IMR-90 (cell line): ENCODE results near the gene CDC42EP4. TPM values are rescaled to one million over a fixed set of nuclear protein-coding genes. Genes with fewer than 3 reads are reported as not detected.

Experiments used
- ATAC-seq: fragments of 200-7000 bp; cut with Tn5 transposase; 2 replicates; pipeline ENCODE4 v1.9.1; 2020; ENCODE audit warnings: low read depth, mild to moderate bottlenecking, moderate library complexity
- BruUV-seq: library from RNA; stranded (reverse); fragments of 400-500 nt; replicated peaks from 2 replicates; lab custom pipeline; 2021; lab: Mats Ljungman, UMichigan
- CTCF ChIA-PET: fragments of 300-600 bp; formaldehyde crosslinking; extraction: SDS; loops from one replicate; lab custom pipeline; 2021; ENCODE audit warnings: antibody characterized with exemption; lab: Yijun Ruan, JAX
- POLR2A ChIA-PET: fragments of 300-600 bp; sonication (Branson Sonifier 250); formaldehyde crosslinking; loops from one replicate; lab custom pipeline; 2022; ENCODE audit warnings: antibody characterized with exemption; ENCODE audit not compliant: unreplicated experiment; lab: Charles Lee
- DNase-seq: peaks from one replicate; pipeline ENCODE4 v3.0.0; 2013
- H2AFZ ChIP-seq: replicated peaks from 2 replicates; pipeline ENCODE3; 2013; ENCODE audit warnings: low read length, mild to moderate bottlenecking; ENCODE audit not compliant: poor library complexity
- H2AK5ac ChIP-seq: 2 replicates; pipeline ENCODE4 v1.6.1; 2013; ENCODE audit warnings: low read depth, low read length, inconsistent platforms
- H2AK9ac ChIP-seq: replicated peaks from 2 replicates; pipeline ENCODE3; 2013; ENCODE audit warnings: mild to moderate bottlenecking, low read depth, low read length, moderate library complexity; ENCODE audit not compliant: poor library complexity
- H2BK120ac ChIP-seq: 2 replicates; pipeline ENCODE4 v1.6.1; 2013; ENCODE audit warnings: low read depth, low read length, inconsistent platforms
- H2BK15ac ChIP-seq: 3 replicates; pipeline ENCODE4 v1.6.1; 2013; ENCODE audit warnings: low read depth, low read length, inconsistent platforms
- H2BK20ac ChIP-seq: 2 replicates; pipeline ENCODE4 v1.6.1; 2013; ENCODE audit warnings: low read depth, mild to moderate bottlenecking, inconsistent platforms, low read length, moderate library complexity
- H2BK5ac ChIP-seq: 2 replicates; pipeline ENCODE4 v1.6.1; 2013; ENCODE audit warnings: mild to moderate bottlenecking, low read depth, low read length, inconsistent platforms; ENCODE audit not compliant: poor library complexity, severe bottlenecking
- H3K14ac ChIP-seq: replicated peaks from 2 replicates; pipeline ENCODE4 v1.6.1; 2013; ENCODE audit warnings: low read depth, low read length, inconsistent platforms
- H3K18ac ChIP-seq: 2 replicates; pipeline ENCODE4 v1.6.1; 2013; ENCODE audit warnings: low read depth, low read length, control low read depth
- H3K23ac ChIP-seq: 2 replicates; pipeline ENCODE4 v1.6.1; 2013; ENCODE audit warnings: low read depth, low read length, inconsistent platforms
- H3K27ac ChIP-seq: 2 replicates; pipeline ENCODE4 v1.5.1; 2013; ENCODE audit warnings: mild to moderate bottlenecking, control low read depth, low read length; ENCODE audit not compliant: insufficient read depth
- H3K27me3 ChIP-seq: 2 replicates; pipeline ENCODE4 v1.6.1; 2013; ENCODE audit warnings: low read length; ENCODE audit not compliant: control insufficient read depth, insufficient read depth
- H3K36me3 ChIP-seq: 2 replicates; pipeline ENCODE4 v1.6.1; 2013; ENCODE audit warnings: low read length, mixed read lengths; ENCODE audit not compliant: control insufficient read depth, insufficient read depth
- H3K4ac ChIP-seq: 2 replicates; pipeline ENCODE4 v1.6.1; 2013; ENCODE audit warnings: low read depth, low read length, inconsistent platforms
- H3K4me1 ChIP-seq: 2 replicates; pipeline ENCODE4 v1.6.1; 2013; ENCODE audit warnings: low read length, mixed read lengths; ENCODE audit not compliant: control insufficient read depth, insufficient read depth
- H3K4me2 ChIP-seq: 2 replicates; pipeline ENCODE4 v1.6.1; 2013; ENCODE audit warnings: low read depth, mild to moderate bottlenecking, control low read depth, low read length, moderate library complexity
- H3K4me3 ChIP-seq: 2 replicates; pipeline ENCODE4 v1.5.1; 2013; ENCODE audit warnings: low read depth, mild to moderate bottlenecking, control low read depth, low read length, moderate library complexity; ENCODE audit not compliant: insufficient read depth
- H3K56ac ChIP-seq: 2 replicates; pipeline ENCODE4 v1.6.1; 2013; ENCODE audit warnings: low read length, inconsistent platforms; ENCODE audit not compliant: insufficient read depth; ENCODE audit errors: extremely low read depth
- H3K79me1 ChIP-seq, 2 experiments: 2 replicates each; pipeline ENCODE4 v1.6.1; 2013; ENCODE audit warnings: low read length in 2 of 2, inconsistent platforms in 1 of 2, low read depth in 1 of 2
- H3K9ac ChIP-seq: 2 replicates; pipeline ENCODE4 v1.6.1; 2013; ENCODE audit warnings: low read depth, low read length, control low read depth
- H3K9me1 ChIP-seq: 2 replicates; pipeline ENCODE4 v1.6.1; 2013; ENCODE audit warnings: low read length, inconsistent platforms; ENCODE audit not compliant: insufficient read depth
- H3K9me3 ChIP-seq: 2 replicates; pipeline ENCODE4 v1.6.1; 2013; ENCODE audit warnings: low read length; ENCODE audit not compliant: control insufficient read depth, insufficient read depth
- H4K20me1 ChIP-seq: 2 replicates; pipeline ENCODE4 v1.6.1; 2013; ENCODE audit warnings: low read length, inconsistent platforms; ENCODE audit not compliant: insufficient read depth
- H4K5ac ChIP-seq: 2 replicates; pipeline ENCODE4 v1.6.1; 2013; ENCODE audit warnings: mild to moderate bottlenecking, low read depth, low read length, control low read depth
- H4K8ac ChIP-seq, 2 experiments: 2 replicates each; pipeline ENCODE4 v1.6.1; 2013; ENCODE audit warnings: low read depth in 2 of 2, low read length in 2 of 2, control low read depth in 1 of 2, inconsistent platforms in 1 of 2
- H4K91ac ChIP-seq: 2 replicates; pipeline ENCODE4 v1.6.1; 2013; ENCODE audit warnings: low read depth, low read length, inconsistent platforms; ENCODE audit not compliant: insufficient read depth
- CTCF ChIP-seq: conservative IDR thresholded peaks from 2 replicates; pipeline ENCODE4 v1.5.1; 2012; ENCODE audit warnings: mild to moderate bottlenecking, low read depth, low read length, improper control_type of control experiment
- FOS ChIP-seq: fragments of 150-350 bp; IDR thresholded peaks from 2 replicates; pipeline ENCODE4 v1.6.1; 2016; ENCODE audit warnings: low read depth, low read length
- MAZ ChIP-seq: IDR thresholded peaks from 2 replicates; pipeline ENCODE4 v1.6.1; 2012; ENCODE audit warnings: low read depth, mild to moderate bottlenecking, low read length, improper control_type of control experiment, moderate library complexity, borderline replicate concordance
- POLR2A ChIP-seq: IDR thresholded peaks from 2 replicates; pipeline ENCODE4 v1.6.1; 2012; ENCODE audit warnings: mild to moderate bottlenecking, low read depth, low read length
- RCOR1 ChIP-seq: IDR thresholded peaks from 2 replicates; pipeline ENCODE4 v1.6.1; 2012; ENCODE audit warnings: mild to moderate bottlenecking, low read length, improper control_type of control experiment; ENCODE audit not compliant: insufficient replicate concordance
- USF2 ChIP-seq: fragments of 150-350 bp; IDR thresholded peaks from 2 replicates; pipeline ENCODE4 v1.6.1; 2017; ENCODE audit warnings: mild to moderate bottlenecking, antibody characterized with exemption, low read length, low read depth
- WGBS, 2 experiments: methylation state at CpG; one replicate each; pipeline versions ENCODE4 v1.1.5 to v1.1.7; 2013; ENCODE audit warnings: missing lambda C conversion rate in 2 of 2; ENCODE audit not compliant: insufficient read length in 1 of 2; ENCODE audit errors: extremely low coverage in 2 of 2; 5-methylcytosine and 5-hydroxymethylcytosine counted together
- dilution Hi-C: fragments of 300-500 bp; cut with HindIII; formaldehyde crosslinking; loops from one replicate; pipeline ENCODE4 v1.14.3; 2018; ENCODE audit warnings: low sequenced_read_pairs; ENCODE audit not compliant: unreplicated experiment
- in situ Hi-C: fragments of 300-500 bp; cut with MboI; formaldehyde crosslinking; loops from 3 replicates; pipeline ENCODE4 v1.14.3; 2019; ENCODE audit warnings: low sequenced_read_pairs, inconsistent platforms, mixed read lengths
- intact Hi-C: fragments of 100-400 bp; cut with micrococcal nuclease; formaldehyde crosslinking; loops from 2 replicates; pipeline ENCODE4 v1.10.0; 2022
- polyA plus RNA-seq, 3 experiments: library from polyadenylated mRNA; depleted of rRNA; stranded (reverse); fragments of >200 nt; gene quantifications; 2 replicates each; pipeline ENCODE4 v1.2.3, GENCODE V29; 2012; ENCODE audit warnings: low replicate concordance in 1 of 3
- total RNA-seq: library from RNA; depleted of rRNA; stranded (reverse); fragments of >200 nt; gene quantifications from 2 replicates; pipeline ENCODE4 v1.2.3, GENCODE V29; 2012

Gene CDC42EP4
- total and polyA plus RNA-seq, 2 of the 4 experiments (the other 2 are of a cell fraction): 14.3 to 25.8 TPM

GRCh38 chr17:73342541-73343167 is 30.9 kb upstream of the CDC42EP4 start:
- Histone ChIP-seq H3K4me1 (peaks cover 50% of the 10 kb centered on the region), H3K79me1 (peaks cover 0 to 13% of the 10 kb centered on the region in 2 experiments; a peak in 1 of 4 replicates), H3K23ac (peak overlapping the region; percentile 100), H2BK5ac (peak overlapping the region; percentile 81), H3K36me3 (no peaks in the 10 kb centered on the region), H2BK120ac (peak overlapping the region; percentile 99), H4K91ac (peak overlapping the region; percentile 99), H3K4me3 (no peak overlapping the region), H3K56ac (peak overlapping the region; percentile 87), H4K5ac (peak overlapping the region; percentile 61), H3K9ac (peak overlapping the region; percentile 30), H2AK5ac (peak overlapping the region; percentile 81), H2AK9ac (peak overlapping the region; percentile 97), H3K18ac (peak overlapping the region; percentile 78), H2AFZ (peak overlapping the region; percentile 92), H3K27ac (peak overlapping the region; percentile 81), H3K4me2 (peak overlapping the region; percentile 61), H2BK20ac (peak overlapping the region; percentile 96), H2BK15ac (peak overlapping the region; percentile 99; the same call in 2 of the 3 replicates), H3K27me3 (no peaks in the 10 kb centered on the region), H3K9me3 (no peaks in the 10 kb centered on the region), H3K14ac (peak overlapping the region; percentile 99), H4K20me1 (no peaks in the 10 kb centered on the region), H3K4ac (peak overlapping the region; percentile 99), H4K8ac (peak overlapping the region; percentile 89 to 96), H3K9me1 (peaks cover 32% of the 10 kb centered on the region)
- in situ Hi-C loops (no loop called here), dilution Hi-C loops (no loop called here), intact Hi-C loops (loop anchor here (2.0 kb wide), 1 partner anchor 32 kb away; no protein-coding TSS in a partner anchor)
- CTCF ChIA-PET: interaction anchor here (0.5 to 0.6 kb wide), 2 partner anchors 26 to 86 kb away, joined by 3 read pairs; no protein-coding TSS in a partner anchor
- POLR2A ChIA-PET: interaction anchor here (1.0 kb wide), 1 partner anchor 51 kb away, joined by 4 read pairs; no protein-coding TSS in a partner anchor
- ATAC-seq: peak; percentile 47
- BruUV-seq: no TSS peak
- no CpG with 5 or more reads among the region's 7 CpGs for WGBS, 2 experiments
- no peak for TF ChIP-seq USF2
- 0 out of 2 replicates have a peak, but pooled peaks have one; percentile 12 for TF ChIP-seq POLR2A
- TF ChIP-seq RCOR1: peak; percentile 96
- TF ChIP-seq FOS: no peak; the same call in 1 of the 2 replicates
- 0 out of 2 replicates have a peak, but pooled peaks have one; percentile 17 for TF ChIP-seq CTCF
- no peak for TF ChIP-seq MAZ
- DNase-seq: peak; percentile 73
